ENCODE measurements around the gene PITPNC1.
"Not testable (repeated sequence)": the region's sequence is repeated elsewhere in the genome, so short reads cannot be mapped to it uniquely, and the experiment has no call there.

Gene PITPNC1

GRCh38 chr17:67712375-67712774 lies 335.3 kb downstream of the PITPNC1 start:
- DNase-seq (ENCODE audit: low read depth in 4 of 4, low spot score in 1 of 4) = no peak

DNA sequence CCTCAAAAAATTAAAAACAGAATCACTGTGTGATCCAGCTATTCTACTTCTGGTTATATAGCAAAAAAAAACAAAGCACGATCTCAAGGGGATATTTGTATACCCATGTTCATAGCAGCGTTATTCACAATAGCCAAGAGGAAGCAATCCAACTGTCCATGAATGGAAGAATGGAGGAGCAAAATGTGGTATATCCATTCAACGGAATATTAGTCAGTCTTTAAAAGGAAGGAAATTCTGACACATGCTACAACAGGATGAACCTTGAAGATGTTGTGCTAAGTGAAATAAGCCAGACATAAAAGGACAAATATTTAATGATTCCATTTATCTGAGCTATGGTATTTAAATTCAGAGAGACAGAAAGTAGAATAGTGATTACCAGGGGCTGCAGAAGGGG lies 336.1 kb downstream of the PITPNC1 start:
- DNase-seq (ENCODE audit: low read depth in 4 of 4, low spot score in 1 of 4) = no peak

- no peak for DNase-seq (ENCODE audit: low read depth in 4 of 4, low spot score in 1 of 4)
Measured at GRCh38 chr17:67716405-67716798, 339.3 kb downstream of the PITPNC1 start.

GRCh38 chr17:67717192-67717623 lies 340.1 kb downstream of the PITPNC1 start:
- no peak for DNase-seq (ENCODE audit: low read depth in 4 of 4, low spot score in 1 of 4)

GRCh38 chr17:67717624-67718324 lies 340.7 kb downstream of the PITPNC1 start, which contains the start of gene NOL11:
TSS of gene NOL11 (plus strand) at chr17:67717936. CDS start at chr17:67717948, 12 bp downstream.
- DNase-seq (ENCODE audit: low read depth in 4 of 4, low spot score in 1 of 4) = peak; percentile 96 to 99 (median 98)

DNA sequence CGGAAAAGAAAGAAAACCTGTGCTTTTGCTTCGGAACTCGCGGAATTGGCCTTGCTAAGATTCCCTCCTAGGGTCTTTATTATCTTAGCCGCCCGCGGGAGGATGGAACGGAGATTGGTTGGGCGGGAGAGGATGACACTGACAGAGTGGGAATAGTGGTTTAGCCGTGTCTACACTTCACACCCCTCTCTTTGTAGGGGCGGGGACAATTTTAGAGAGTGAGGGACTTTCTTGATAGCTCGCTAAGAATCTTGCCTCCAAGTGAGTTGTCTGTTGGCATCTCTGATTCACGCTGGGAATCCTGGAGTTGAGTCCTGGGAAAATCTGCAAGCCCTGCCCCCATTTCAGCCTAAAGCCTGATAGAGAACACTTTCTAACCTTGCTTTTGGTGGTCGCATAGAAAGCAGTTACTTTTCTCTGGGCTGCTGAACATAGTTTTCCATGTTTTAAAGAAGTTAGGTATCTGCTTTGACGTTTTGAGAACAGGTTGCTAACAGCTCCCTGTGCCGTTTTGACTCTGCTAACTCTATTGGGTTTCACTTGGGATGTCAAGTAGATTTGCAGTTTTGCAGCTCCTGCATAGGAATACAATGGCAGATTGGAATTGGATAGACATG lies 341.4 kb downstream of the PITPNC1 start:
- DNase-seq (ENCODE audit: low read depth in 4 of 4, low spot score in 1 of 4) = peak in 2 of 4 experiments; percentile 16 to 23

DNA sequence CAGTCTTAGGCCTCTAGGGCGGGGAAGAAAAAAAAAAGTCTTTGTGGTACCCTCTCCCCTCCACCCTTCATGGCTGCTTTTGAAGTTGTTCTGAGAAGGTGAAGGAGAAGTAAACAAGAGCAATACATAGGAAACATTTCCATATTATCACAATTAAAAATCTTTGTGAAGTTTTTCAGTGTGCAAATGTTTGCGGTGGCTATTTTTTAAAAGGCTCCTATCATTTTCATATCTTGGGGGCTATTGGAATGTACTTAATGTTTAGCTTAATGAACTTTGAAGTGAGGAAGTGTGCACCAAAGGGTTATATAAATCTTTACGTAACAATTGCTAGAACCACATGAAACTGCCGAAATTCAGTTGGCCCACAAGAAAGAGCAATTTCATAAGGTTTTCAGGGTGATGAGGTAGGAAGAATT lies 348.3 kb downstream of the PITPNC1 start:
- no peak for DNase-seq (ENCODE audit: low read depth in 4 of 4, low spot score in 1 of 4)

DNA sequence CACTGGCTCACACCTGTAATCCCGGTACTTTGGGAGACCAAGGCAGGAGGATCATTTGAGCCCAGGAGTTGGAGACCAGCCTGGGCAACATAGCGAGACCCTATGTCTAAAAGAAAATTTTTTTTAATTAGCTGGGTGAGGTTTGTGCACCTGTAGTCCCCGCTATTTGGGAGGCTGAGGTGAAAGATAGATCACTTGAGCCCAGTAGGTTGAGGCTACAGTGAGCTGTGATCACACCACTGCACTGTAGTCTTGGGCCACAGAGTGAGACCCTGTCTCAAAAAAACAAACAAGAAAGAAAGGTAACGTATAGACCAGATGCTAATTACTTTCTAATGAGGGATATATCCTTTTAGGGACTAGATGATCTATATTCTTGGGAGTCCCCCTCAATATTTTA lies 348.7 kb downstream of the PITPNC1 start:
- no peak for DNase-seq (ENCODE audit: low read depth in 4 of 4, low spot score in 1 of 4)

- DNase-seq (ENCODE audit: low read depth in 4 of 4, low spot score in 1 of 4) = not testable (repeated sequence)
Measured at GRCh38 chr17:67727152-67728039, 350.3 kb downstream of the PITPNC1 start.

GRCh38 chr17:67729903-67730302 lies 352.8 kb downstream of the PITPNC1 start:
- no peak for DNase-seq (ENCODE audit: low read depth in 4 of 4, low spot score in 1 of 4)

GRCh38 chr17:67730731-67731130 lies 353.6 kb downstream of the PITPNC1 start:
- DNase-seq (ENCODE audit: low read depth in 4 of 4, low spot score in 1 of 4) = no peak

GRCh38 chr17:67733449-67733848 lies 356.4 kb downstream of the PITPNC1 start:
- DNase-seq (ENCODE audit: low read depth in 4 of 4, low spot score in 1 of 4) = no peak

DNA sequence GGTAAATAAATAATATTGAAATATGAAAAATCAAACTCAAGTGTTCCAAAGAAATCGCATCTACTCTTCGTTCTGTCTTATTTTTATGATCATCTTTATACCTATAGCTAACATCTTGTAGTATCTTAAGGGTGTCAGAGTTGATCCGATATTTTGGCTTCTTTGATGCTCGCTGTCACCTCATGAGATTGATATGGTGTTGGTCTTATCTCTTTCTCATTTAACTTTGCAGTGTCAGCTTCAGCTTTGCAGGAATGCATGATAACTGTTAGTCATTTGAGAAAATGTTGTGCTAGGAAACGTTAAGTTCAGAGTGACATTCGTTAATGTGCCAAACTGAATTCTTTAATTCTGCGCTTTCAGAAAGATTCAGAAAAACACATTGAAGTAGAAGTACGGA lies 360.1 kb downstream of the PITPNC1 start:
- no peak for DNase-seq (ENCODE audit: low read depth in 4 of 4, low spot score in 1 of 4)

GRCh38 chr17:67742025-67742424 lies 364.9 kb downstream of the PITPNC1 start:
- no peak for DNase-seq (ENCODE audit: low read depth in 4 of 4, low spot score in 1 of 4)
